ENCODE data around the gene CNGB1.

CNGB1 gene

GRCh38 chr16:57959121-57959520, 11.8 kb downstream of the CNGB1 start:
- no peak overlapping the region for H3K4me3 ChIP-seq (ENCODE audit: insufficient read depth, low read length, poor library complexity, severe bottlenecking)
- TF ChIP-seq EZH2phosphoT487 (conservative IDR thresholded peaks at IDR 0.05; ENCODE audit: low read length) (no peak), CTCF (IDR thresholded peaks at IDR 0.05; ENCODE audit: insufficient read depth, low read length, poor library complexity, severe bottlenecking) (no peak)
- no peaks in the 10 kb centered on the region for H3K79me2 ChIP-seq (ENCODE audit: insufficient read depth, low read length)
- H4K20me1 ChIP-seq (ENCODE audit: low read depth, low read length): no peaks in the 10 kb centered on the region
- no peaks in the 10 kb centered on the region for H3K9me3 ChIP-seq (ENCODE audit: insufficient read depth, low read length)
- H3K27ac ChIP-seq (ENCODE audit: low read depth, low read length): no peak overlapping the region
- no peaks in the 10 kb centered on the region for H3K36me3 ChIP-seq (ENCODE audit: low read length)
- no peaks in the 10 kb centered on the region for H3K9me2 ChIP-seq (replicated peaks; ENCODE audit: insufficient read depth, low read length)
- no peak overlapping the region for H3K9ac ChIP-seq (ENCODE audit: low read length)
- H2AFZ ChIP-seq (ENCODE audit: low read depth, low read length, severe bottlenecking): no peak overlapping the region
- no peaks in the 10 kb centered on the region for H3F3A ChIP-seq (ENCODE audit: insufficient read depth)
- no peaks in the 10 kb centered on the region for H3K27me3 ChIP-seq (ENCODE audit: low read length)
- H3K4me2 ChIP-seq (ENCODE audit: low read depth, low read length, poor library complexity, severe bottlenecking): no peak overlapping the region

- H3K9me3 ChIP-seq (ENCODE audit: insufficient read depth, low read length): no peaks in the 10 kb centered on the region
- no peaks in the 10 kb centered on the region for H3K9me2 ChIP-seq (replicated peaks; ENCODE audit: insufficient read depth, low read length)
- no peaks in the 10 kb centered on the region for H3K79me2 ChIP-seq (ENCODE audit: insufficient read depth, low read length)
- no peak overlapping the region for H3K4me2 ChIP-seq (ENCODE audit: low read depth, low read length, poor library complexity, severe bottlenecking)
- no peaks in the 10 kb centered on the region for H3K36me3 ChIP-seq (ENCODE audit: low read length)
- H3K4me3 ChIP-seq (ENCODE audit: insufficient read depth, low read length, poor library complexity, severe bottlenecking): no peak overlapping the region
- no peak overlapping the region for H2AFZ ChIP-seq (ENCODE audit: low read depth, low read length, severe bottlenecking)
- H3K9ac ChIP-seq (ENCODE audit: low read length): no peak overlapping the region
- H3F3A ChIP-seq (ENCODE audit: insufficient read depth): no peaks in the 10 kb centered on the region
- no peak for TF ChIP-seq CTCF (IDR thresholded peaks at IDR 0.05; ENCODE audit: insufficient read depth, low read length, poor library complexity, severe bottlenecking)
- no peak for TF ChIP-seq EZH2phosphoT487 (conservative IDR thresholded peaks at IDR 0.05; ENCODE audit: low read length)
- no peak overlapping the region for H3K27ac ChIP-seq (ENCODE audit: low read depth, low read length)
- H3K27me3 ChIP-seq (ENCODE audit: low read length): no peaks in the 10 kb centered on the region
- H4K20me1 ChIP-seq (ENCODE audit: low read depth, low read length): no peaks in the 10 kb centered on the region
Observed at GRCh38 chr16:57958544-57958943, 12.4 kb downstream of the CNGB1 start.

- H3K36me3 ChIP-seq (ENCODE audit: low read length): no peaks in the 10 kb centered on the region
- no peaks in the 10 kb centered on the region for H3K79me2 ChIP-seq (ENCODE audit: insufficient read depth, low read length)
- no peak overlapping the region for H3K4me2 ChIP-seq (ENCODE audit: low read depth, low read length, poor library complexity, severe bottlenecking)
- no peaks in the 10 kb centered on the region for H3K9me3 ChIP-seq (ENCODE audit: insufficient read depth, low read length)
- H3K9me2 ChIP-seq (replicated peaks; ENCODE audit: insufficient read depth, low read length): no peaks in the 10 kb centered on the region
- no peaks in the 10 kb centered on the region for H3K27me3 ChIP-seq (ENCODE audit: low read length)
- no peak overlapping the region for H3K27ac ChIP-seq (ENCODE audit: low read depth, low read length)
- no peak overlapping the region for H3K4me3 ChIP-seq (ENCODE audit: insufficient read depth, low read length, poor library complexity, severe bottlenecking)
- no peaks in the 10 kb centered on the region for H4K20me1 ChIP-seq (ENCODE audit: low read depth, low read length)
- H3K9ac ChIP-seq (ENCODE audit: low read length): no peak overlapping the region
- H3F3A ChIP-seq (ENCODE audit: insufficient read depth): no peaks in the 10 kb centered on the region
- H2AFZ ChIP-seq (ENCODE audit: low read depth, low read length, severe bottlenecking): no peak overlapping the region
- no peak for TF ChIP-seq CTCF (IDR thresholded peaks at IDR 0.05; ENCODE audit: insufficient read depth, low read length, poor library complexity, severe bottlenecking)
- no peak for TF ChIP-seq EZH2phosphoT487 (conservative IDR thresholded peaks at IDR 0.05; ENCODE audit: low read length)
Observed at GRCh38 chr16:57957673-57958392, 13.1 kb downstream of the CNGB1 start.

Measured in SU-DHL-6 (cell line).